ENCODE results near the gene ZNF581. TPM values are rescaled to one million over a fixed set of nuclear protein-coding genes. Genes with fewer than 3 reads are reported as not detected.

The ZNF581 gene
- total RNA-seq, 1 donor from 2014 or later = 18.3 TPM

- no peak for DNase-seq (ENCODE audit: low read depth in 2 of 2)
Measured at GRCh38 chr19:55626350-55626749, 17.1 kb upstream of the ZNF581 start.

- peak; percentile 96 for DNase-seq (ENCODE audit: low read depth in 2 of 2)
Measured at GRCh38 chr19:55632463-55632834, 11.0 kb upstream of the ZNF581 start.

GRCh38 chr19:55633861-55634260 lies 9.6 kb upstream of the ZNF581 start:
- DNase-seq (ENCODE audit: low read depth in 2 of 2) = no peak

GRCh38 chr19:55635334-55635717 lies 8.1 kb upstream of the ZNF581 start:
- no peak for DNase-seq (ENCODE audit: low read depth in 2 of 2)

GRCh38 chr19:55635856-55636440 lies 7.5 kb upstream of the ZNF581 start:
- no peak for DNase-seq (ENCODE audit: low read depth in 2 of 2)

GRCh38 chr19:55636723-55637122 lies 6.7 kb upstream of the ZNF581 start:
- DNase-seq (ENCODE audit: low read depth in 2 of 2) = no peak

- no peak for DNase-seq (ENCODE audit: low read depth in 2 of 2)
Measured at GRCh38 chr19:55637534-55637933, 5.9 kb upstream of the ZNF581 start.

- DNase-seq (ENCODE audit: low read depth in 2 of 2) = peak; percentile 37 to 49
Measured at GRCh38 chr19:55638864-55639359, 4.5 kb upstream of the ZNF581 start.

GRCh38 chr19:55640043-55640576 lies 3.3 kb upstream of the ZNF581 start:
- DNase-seq (ENCODE audit: low read depth in 2 of 2) = peak; percentile 83 to 87

- peak; percentile 62 to 73 for DNase-seq (ENCODE audit: low read depth in 2 of 2)
Measured at GRCh38 chr19:55640577-55641425, 2.6 kb upstream of the ZNF581 start, which contains the start of gene ZNF580. Gene ZNF580, plus strand, starts transcription at chr19:55641002. Its CDS starts 1,507 bp downstream, at chr19:55642509.

GRCh38 chr19:55641426-55642152 lies 1.9 kb upstream of the ZNF581 start:
- DNase-seq (ENCODE audit: low read depth in 2 of 2) = peak in 1 of 2 donors; percentile 34

GRCh38 chr19:55642153-55643002 lies 1.1 kb upstream of the ZNF581 start:
- DNase-seq (ENCODE audit: low read depth in 2 of 2) = no peak

GRCh38 chr19:55643887-55644176 lies 383 bp downstream of the ZNF581 start:
- DNase-seq (ENCODE audit: low read depth in 2 of 2) = no peak

- DNase-seq (ENCODE audit: low read depth in 2 of 2) = no peak
Measured at GRCh38 chr19:55644191-55644833, 863 bp downstream of the ZNF581 start.

- DNase-seq (ENCODE audit: low read depth in 2 of 2) = no peak
Measured at GRCh38 chr19:55644842-55645511, 1.5 kb downstream of the ZNF581 start.

GRCh38 chr19:55645512-55645881 lies 2.0 kb downstream of the ZNF581 start:
- DNase-seq (ENCODE audit: low read depth in 2 of 2) = no peak

GRCh38 chr19:55646889-55647731 lies 3.7 kb downstream of the ZNF581 start:
- DNase-seq (ENCODE audit: low read depth in 2 of 2) = no peak

- DNase-seq (ENCODE audit: low read depth in 2 of 2) = peak; percentile 70 to 79
Measured at GRCh38 chr19:55647732-55648584, 4.5 kb downstream of the ZNF581 start, which contains the start of gene CCDC106. Gene CCDC106, plus strand, starts transcription at chr19:55648212. Its CDS starts 835 bp downstream, at chr19:55649047.
